Progenitor cell of endocrine pancreas (in vitro differentiated cells): ENCODE measurements around the gene CCDC200. TPM values are rescaled to one million over a fixed set of nuclear protein-coding genes. Genes with fewer than 3 reads are reported as not detected.
"Not testable (repeated sequence)": the region's sequence is repeated elsewhere in the genome, so short reads cannot be mapped to it uniquely, and the experiment has no call there.

Experiments used
- DNase-seq: peaks from one replicate; pipeline ENCODE4 v3.0.0; 2021; ENCODE audit warnings: low spot score; ENCODE audit not compliant: unreplicated experiment
- H3K27ac Mint-ChIP-seq: 2 replicates; pipeline ENCODE4 v1.8.0; 2021; ENCODE audit warnings: mild to moderate bottlenecking, moderate library complexity, mixed read lengths
- H3K27me3 Mint-ChIP-seq: 2 replicates; pipeline ENCODE4 v1.8.0; 2021; ENCODE audit warnings: mixed read lengths
- H3K36me3 Mint-ChIP-seq: 2 replicates; pipeline ENCODE4 v1.8.0; 2022; ENCODE audit warnings: mixed read lengths; ENCODE audit not compliant: insufficient read depth
- H3K4me1 Mint-ChIP-seq: 2 replicates; pipeline ENCODE4 v1.8.0; 2021; ENCODE audit warnings: low read depth, mixed read lengths
- H3K4me3 Mint-ChIP-seq: 2 replicates; pipeline ENCODE4 v1.8.0; 2021; ENCODE audit warnings: low read depth, mild to moderate bottlenecking, moderate library complexity, mixed read lengths
- H3K9me3 Mint-ChIP-seq: 2 replicates; pipeline ENCODE4 v1.8.0; 2021; ENCODE audit warnings: low read depth, mixed read lengths
- CTCF ChIP-seq: fragments of 200-600 bp; sonication (generic); IDR thresholded peaks from one replicate; pipeline ENCODE4 v1.5.0; 2021; ENCODE audit warnings: antibody characterized with exemption, mild to moderate bottlenecking; ENCODE audit not compliant: unreplicated experiment
- total RNA-seq: library from RNA; stranded (reverse); gene quantifications from 2 replicates; pipeline ENCODE4 v1.2.1, GENCODE V29; 2021

CCDC200 gene
- total RNA-seq, 1 donor from 2014 or later: not detected

- Mint-ChIP-seq H3K27ac (no peak overlapping the region), H3K27me3 (no peaks in the 10 kb centered on the region), H3K4me1 (peaks cover 20% of the 10 kb centered on the region), H3K36me3 (peaks cover 12% of the 10 kb centered on the region), H3K9me3 (no peaks in the 10 kb centered on the region), H3K4me3 (peak overlapping the region; percentile 89)
- no peak for DNase-seq
- no peak for TF ChIP-seq CTCF
Observed at GRCh38 chr17:43212641-43213490, 15.6 kb downstream of the CCDC200 start.

- Mint-ChIP-seq H3K4me1 (peaks cover 19% of the 10 kb centered on the region), H3K27ac (peak within 1 kb of the TSS; percentile 96), H3K4me3 (peak within 1 kb of the TSS; percentile 89), H3K36me3 (peaks cover 16% of the 10 kb centered on the region), H3K27me3 (no peaks in the 10 kb centered on the region), H3K9me3 (no peaks in the 10 kb centered on the region)
- peak; percentile 50 for TF ChIP-seq CTCF
- peak; percentile 32 for DNase-seq
Observed at GRCh38 chr17:43211480-43212402, 16.7 kb downstream of the CCDC200 start, which contains the start of gene TMEM106A. Gene TMEM106A, plus strand, starts transcription at chr17:43211875. Its CDS starts 1,167 bp downstream, at chr17:43213042.

GRCh38 chr17:43211123-43211479 lies 17.3 kb downstream of the CCDC200 start:
- Mint-ChIP-seq H3K36me3 (peaks cover 17% of the 10 kb centered on the region), H3K9me3 (no peaks in the 10 kb centered on the region), H3K27ac (no peak overlapping the region), H3K27me3 (no peaks in the 10 kb centered on the region), H3K4me3 (peak overlapping the region; percentile 89), H3K4me1 (peaks cover 16% of the 10 kb centered on the region)
- no peak for TF ChIP-seq CTCF
- no peak for DNase-seq

- Mint-ChIP-seq H3K27me3 (no peaks in the 10 kb centered on the region), H3K27ac (no peak overlapping the region)
Observed at GRCh38 chr17:43210576-43210975, 17.8 kb downstream of the CCDC200 start.

GRCh38 chr17:43203013-43203412 lies 25.4 kb downstream of the CCDC200 start:
- not testable (repeated sequence) for H3K27me3 Mint-ChIP-seq, DNase-seq, H3K9me3 Mint-ChIP-seq, H3K4me1 Mint-ChIP-seq, H3K27ac Mint-ChIP-seq, H3K4me3 Mint-ChIP-seq
- H3K36me3 Mint-ChIP-seq: peaks cover 37% of the 10 kb centered on the region

More at GRCh38 chr17:43210576-43210975, 17.8 kb downstream of the CCDC200 start:
- no peak for DNase-seq
- H3K4me1 Mint-ChIP-seq: peaks cover 16% of the 10 kb centered on the region
- no peaks in the 10 kb centered on the region for H3K9me3 Mint-ChIP-seq
- H3K4me3 Mint-ChIP-seq: peak overlapping the region; percentile 89
- no peak for TF ChIP-seq CTCF
- H3K36me3 Mint-ChIP-seq: peaks cover 16% of the 10 kb centered on the region
